Neutrophil (primary cell): ENCODE measurements around the gene PSENEN.

Source experiments
- H3K27ac ChIP-seq: fragments of 200-600 bp; sonication (generic); 2 replicates; pipeline ENCODE4 v1.5.1; 2016; ENCODE audit warnings: mild to moderate bottlenecking, moderate library complexity
- H3K27me3 ChIP-seq: fragments of 200-600 bp; sonication (generic); 2 replicates; pipeline ENCODE4 v1.6.0; 2016; ENCODE audit warnings: mild to moderate bottlenecking
- H3K36me3 ChIP-seq: fragments of 200-600 bp; sonication (generic); 2 replicates; pipeline ENCODE4 v1.5.1; 2017
- H3K4me1 ChIP-seq, 2 experiments: fragments of 200-600 bp in 1 of 2; sonication (generic) in 1 of 2; 1 replicate in 1 of 2; 2 replicates in 1 of 2; pipeline versions ENCODE4 v1.5.1 to v1.6.1; 2013 to 2016; ENCODE audit warnings: low read depth in 1 of 2, low read length in 1 of 2, mild to moderate bottlenecking in 1 of 2, moderate library complexity in 1 of 2; ENCODE audit not compliant: control insufficient read depth in 1 of 2, insufficient read depth in 1 of 2
- H3K4me3 ChIP-seq, 2 experiments: fragments of 200-600 bp in 1 of 2; sonication (generic) in 1 of 2; 1 replicate in 1 of 2; 2 replicates in 1 of 2; pipeline ENCODE4 v1.5.1; 2013 to 2016; ENCODE audit warnings: low read depth in 1 of 2, low read length in 1 of 2, mild to moderate bottlenecking in 1 of 2, moderate library complexity in 1 of 2
- H3K9me3 ChIP-seq: fragments of 200-600 bp; sonication (generic); 2 replicates; pipeline ENCODE4 v1.5.1; 2016
- TF ChIP-seq, protein P1 (sequence below): fragments of 200-600 bp; sonication (generic); IDR thresholded peaks from 2 replicates; pipeline ENCODE4 v1.5.1; 2016; ENCODE audit warnings: antibody characterized with exemption

The PSENEN gene

GRCh38 chr19:35745328-35746086, at the start of gene PSENEN, which contains the start of gene U2AF1L4:
PSENEN (plus strand) TSS chr19:35745651; CDS start chr19:35745931, 280 bp downstream.
U2AF1L4 (minus strand) TSS chr19:35745418; CDS start chr19:35745391, 27 bp downstream.
- H3K27me3 ChIP-seq = no peaks in the 10 kb centered on the region
- H3K4me1 ChIP-seq = peaks cover 68 to 76% of the 10 kb centered on the region in 2 experiments
- H3K9me3 ChIP-seq = no peaks in the 10 kb centered on the region
- TF ChIP-seq, protein P1, sequence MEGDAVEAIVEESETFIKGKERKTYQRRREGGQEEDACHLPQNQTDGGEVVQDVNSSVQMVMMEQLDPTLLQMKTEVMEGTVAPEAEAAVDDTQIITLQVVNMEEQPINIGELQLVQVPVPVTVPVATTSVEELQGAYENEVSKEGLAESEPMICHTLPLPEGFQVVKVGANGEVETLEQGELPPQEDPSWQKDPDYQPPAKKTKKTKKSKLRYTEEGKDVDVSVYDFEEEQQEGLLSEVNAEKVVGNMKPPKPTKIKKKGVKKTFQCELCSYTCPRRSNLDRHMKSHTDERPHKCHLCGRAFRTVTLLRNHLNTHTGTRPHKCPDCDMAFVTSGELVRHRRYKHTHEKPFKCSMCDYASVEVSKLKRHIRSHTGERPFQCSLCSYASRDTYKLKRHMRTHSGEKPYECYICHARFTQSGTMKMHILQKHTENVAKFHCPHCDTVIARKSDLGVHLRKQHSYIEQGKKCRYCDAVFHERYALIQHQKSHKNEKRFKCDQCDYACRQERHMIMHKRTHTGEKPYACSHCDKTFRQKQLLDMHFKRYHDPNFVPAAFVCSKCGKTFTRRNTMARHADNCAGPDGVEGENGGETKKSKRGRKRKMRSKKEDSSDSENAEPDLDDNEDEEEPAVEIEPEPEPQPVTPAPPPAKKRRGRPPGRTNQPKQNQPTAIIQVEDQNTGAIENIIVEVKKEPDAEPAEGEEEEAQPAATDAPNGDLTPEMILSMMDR = peak; percentile 72
- H3K36me3 ChIP-seq = no peaks in the 10 kb centered on the region
- peak within 1 kb of the TSS; percentile 74 to 83 for H3K4me3 ChIP-seq
- peak within 1 kb of the TSS; percentile 96 for H3K27ac ChIP-seq

DNA sequence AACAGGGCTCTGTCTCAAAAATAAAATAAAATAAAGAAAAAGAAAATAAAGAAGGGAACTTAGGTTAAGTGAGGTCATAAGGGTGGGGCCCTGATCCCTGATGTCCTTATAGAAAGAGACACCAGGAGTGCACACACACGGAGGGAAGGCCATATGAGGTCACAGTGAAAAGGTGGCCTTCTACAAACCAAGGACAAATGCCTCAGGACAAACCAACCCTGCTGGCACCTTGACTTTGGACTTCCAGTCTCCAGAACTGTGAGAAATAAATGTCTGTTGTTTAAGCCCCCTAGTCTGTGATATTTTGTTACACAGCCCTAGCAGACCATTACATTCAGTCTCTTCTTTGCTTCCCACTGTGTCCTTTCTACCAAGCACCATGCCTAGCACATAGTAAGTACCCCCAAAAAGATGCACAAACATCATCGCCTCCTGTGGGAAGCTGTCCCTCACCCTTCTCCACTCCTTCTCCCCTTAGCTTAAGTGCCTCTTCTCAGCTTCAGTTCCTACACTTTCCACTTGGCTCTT, 49.5 kb upstream of the PSENEN start:
- Histone ChIP-seq H3K9me3 (no peaks in the 10 kb centered on the region), H3K36me3 (no peaks in the 10 kb centered on the region), H3K27ac (no peak overlapping the region), H3K4me3 (no peak overlapping the region), H3K4me1 (no peaks in the 10 kb centered on the region), H3K27me3 (peaks cover 11% of the 10 kb centered on the region)
- TF ChIP-seq, protein P1 = no peak

DNA sequence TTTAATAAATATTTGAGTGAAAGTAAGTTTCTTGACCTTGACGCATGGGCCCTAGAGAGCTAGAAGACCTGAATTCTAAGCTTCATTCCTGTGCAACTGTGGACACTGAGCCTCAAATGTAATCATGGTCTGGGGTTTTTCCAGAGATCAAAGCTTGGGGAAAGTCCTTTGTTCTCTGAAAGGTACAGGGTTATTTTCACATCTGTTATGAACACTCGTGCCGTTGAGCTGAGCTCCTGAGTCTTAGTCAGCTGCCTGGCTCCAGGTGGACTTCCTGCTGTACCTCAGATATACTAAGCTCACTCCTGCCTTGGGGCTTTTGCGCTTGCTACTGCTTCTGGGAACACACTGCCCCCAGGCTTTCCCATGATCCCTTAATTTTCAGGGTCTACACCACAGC, 48.6 kb upstream of the PSENEN start:
- Histone ChIP-seq H3K9me3 (no peaks in the 10 kb centered on the region), H3K27me3 (peaks cover 19% of the 10 kb centered on the region), H3K4me1 (peaks cover 1 to 3% of the 10 kb centered on the region in 2 experiments), H3K27ac (no peak overlapping the region), H3K36me3 (no peaks in the 10 kb centered on the region), H3K4me3 (no peak overlapping the region)
- TF ChIP-seq, protein P1 = no peak

- Histone ChIP-seq H3K4me1 (peaks cover 10 to 14% of the 10 kb centered on the region in 2 experiments), H3K9me3 (no peaks in the 10 kb centered on the region), H3K27ac (no peak overlapping the region), H3K27me3 (peaks cover 62% of the 10 kb centered on the region), H3K36me3 (no peaks in the 10 kb centered on the region), H3K4me3 (peak overlapping the region; percentile 58 to 64)
- TF ChIP-seq, protein P1 = no peak
These were observed 43.0 kb upstream of the PSENEN start for GRCh38 chr19:35702223-35703012.

DNA sequence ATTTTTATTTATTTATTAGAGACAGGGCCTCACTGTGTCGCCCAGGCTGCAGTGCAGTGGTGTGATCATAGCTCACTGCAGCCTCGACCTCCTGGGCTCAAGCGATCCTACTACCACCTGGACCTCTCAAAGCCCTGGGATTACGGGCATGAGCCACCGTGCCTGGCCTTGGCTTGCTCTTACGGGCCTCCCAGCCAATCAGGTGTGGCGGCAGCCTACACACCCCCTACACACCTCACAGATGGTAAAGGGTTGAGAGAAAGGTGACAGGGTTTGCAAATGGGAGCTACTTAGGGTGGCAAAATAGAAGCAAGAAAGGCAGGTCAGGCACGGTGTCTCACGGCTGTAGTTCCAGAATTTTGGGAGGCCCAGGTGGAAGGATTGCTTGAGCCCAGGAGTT, 42.1 kb upstream of the PSENEN start:
- Histone ChIP-seq H3K27me3 (peaks cover 71% of the 10 kb centered on the region), H3K36me3 (no peaks in the 10 kb centered on the region), H3K4me3 (no peak overlapping the region), H3K4me1 (peaks cover 10 to 14% of the 10 kb centered on the region in 2 experiments), H3K27ac (no peak overlapping the region), H3K9me3 (no peaks in the 10 kb centered on the region)
- TF ChIP-seq, protein P1 = no peak
